GM23338 (cell line): ENCODE data around the gene CNTNAP2. TPM values are rescaled to one million over a fixed set of nuclear protein-coding genes. Genes with fewer than 3 reads are reported as not detected.

ENCODE experiments used
- ATAC-seq: fragments of 200-7000 bp; cut with Tn5 transposase; 3 replicates; pipeline ENCODE4 v1.9.1; 2020
- DNase-seq: peaks from one replicate; pipeline ENCODE4 v3.0.0-alpha.2; 2015; ENCODE audit warnings: low spot score
- H2AFZ ChIP-seq: fragments of 200-600 bp; sonication (generic); 2 replicates; pipeline ENCODE4 v1.8.0; 2016; ENCODE audit warnings: antibody characterized with exemption, mild to moderate bottlenecking, moderate library complexity
- H3F3A ChIP-seq: fragments of 200-600 bp; sonication (generic); replicated peaks from 2 replicates; pipeline ENCODE4 v1.8.0; 2017; ENCODE audit warnings: antibody characterized with exemption, mixed run types, low read depth
- H3K27ac ChIP-seq: fragments of 200-600 bp; sonication (generic); 2 replicates; pipeline ENCODE4 v1.6.1; 2016; ENCODE audit warnings: low read depth
- H3K27me3 ChIP-seq: fragments of 200-600 bp; sonication (generic); 2 replicates; pipeline ENCODE4 v1.8.0; 2016; ENCODE audit warnings: mild to moderate bottlenecking, mixed run types, moderate library complexity; ENCODE audit not compliant: insufficient read depth
- H3K36me3 ChIP-seq: fragments of 200-600 bp; sonication (generic); 2 replicates; pipeline ENCODE4 v1.8.0; 2016; ENCODE audit warnings: mild to moderate bottlenecking; ENCODE audit not compliant: insufficient read depth
- H3K4me1 ChIP-seq: fragments of 200-600 bp; sonication (generic); 2 replicates; pipeline ENCODE4 v1.8.0; 2016; ENCODE audit warnings: mild to moderate bottlenecking, moderate library complexity; ENCODE audit not compliant: insufficient read depth
- H3K4me2 ChIP-seq: fragments of 200-600 bp; sonication (generic); 2 replicates; pipeline ENCODE4 v1.7.1; 2017; ENCODE audit warnings: mixed run types
- H3K4me3 ChIP-seq: fragments of 200-600 bp; sonication (generic); 2 replicates; pipeline ENCODE4 v1.6.1; 2016; ENCODE audit warnings: mixed run types
- H3K79me2 ChIP-seq: fragments of 200-600 bp; sonication (generic); replicated peaks from 2 replicates; pipeline ENCODE4 v1.8.0; 2017; ENCODE audit warnings: mild to moderate bottlenecking; ENCODE audit not compliant: insufficient read depth
- H3K9me2 ChIP-seq: fragments of 200-600 bp; sonication (generic); 2 replicates; pipeline ENCODE4 v1.8.0; 2017; ENCODE audit not compliant: insufficient read depth
- H4K20me1 ChIP-seq: fragments of 200-600 bp; sonication (generic); replicated peaks from 2 replicates; pipeline ENCODE4 v1.8.0; 2017; ENCODE audit warnings: mild to moderate bottlenecking; ENCODE audit not compliant: insufficient read depth
- H3K27ac Mint-ChIP-seq: 2 replicates; pipeline ENCODE4 v1.8.0; 2020; ENCODE audit warnings: inconsistent platforms, mild to moderate bottlenecking, moderate library complexity, mixed read lengths
- H3K27me3 Mint-ChIP-seq: 3 replicates; pipeline ENCODE4 v1.8.0; 2022; ENCODE audit warnings: low read depth, mild to moderate bottlenecking, moderate library complexity, mixed read lengths, inconsistent platforms; ENCODE audit not compliant: insufficient read depth, poor library complexity
- H3K36me3 Mint-ChIP-seq: 3 replicates; pipeline ENCODE4 v1.8.0; 2021; ENCODE audit warnings: low read depth, mild to moderate bottlenecking, inconsistent platforms, moderate library complexity, mixed read lengths
- H3K4me1 Mint-ChIP-seq: 3 replicates; pipeline ENCODE4 v1.8.0; 2020; ENCODE audit warnings: mild to moderate bottlenecking, inconsistent platforms, mixed read lengths
- H3K4me3 Mint-ChIP-seq: 3 replicates; pipeline ENCODE4 v1.8.0; 2021; ENCODE audit warnings: moderate library complexity, mild to moderate bottlenecking, inconsistent platforms, mixed read lengths
- H3K9me3 Mint-ChIP-seq: 3 replicates; pipeline ENCODE4 v1.8.0; 2020; ENCODE audit warnings: moderate library complexity, mild to moderate bottlenecking, inconsistent platforms, mixed read lengths
- CREB1 ChIP-seq: fragments of 250-450 bp; sonication (Bioruptor Pico); IDR thresholded peaks from 2 replicates; pipeline ENCODE4 v1.5.0; 2020; ENCODE audit warnings: low read depth, mild to moderate bottlenecking, moderate library complexity
- EZH2phosphoT487 ChIP-seq: fragments of 200-600 bp; sonication (generic); IDR thresholded peaks from one replicate; pipeline ENCODE4 v1.8.1; 2018; ENCODE audit warnings: antibody characterized with exemption; ENCODE audit not compliant: unreplicated experiment
- JUNB ChIP-seq: IDR thresholded peaks from one replicate; pipeline ENCODE4 v1.6.1; 2016; ENCODE audit warnings: antibody characterized with exemption; ENCODE audit not compliant: unreplicated experiment
- NANOG ChIP-seq: IDR thresholded peaks from 2 replicates; pipeline ENCODE4 v1.6.1; 2016; ENCODE audit warnings: antibody characterized with exemption, borderline replicate concordance
- REST ChIP-seq: IDR thresholded peaks from one replicate; pipeline ENCODE4 v1.6.1; 2018; ENCODE audit warnings: antibody characterized with exemption; ENCODE audit not compliant: unreplicated experiment
- polyA plus RNA-seq: library from polyadenylated mRNA; unstranded; fragments of >200 nt; fragmentation: Nextera tagmentation; extraction: Ambion mirVana; gene quantifications from 2 replicates; pipeline ENCODE4 v1.2.1, GENCODE V29; 2016
- total RNA-seq: library from RNA; depleted of rRNA; stranded (reverse); fragments of >200 nt; shearing (Covaris generic); gene quantifications from 2 replicates; pipeline ENCODE4 v1.2.3, GENCODE V29; 2014
- TF ChIP-seq, protein P1 (sequence below), 2 experiments: fragments of 200-600 bp in 1 of 2; sonication (generic) in 1 of 2; conservative IDR thresholded peaks; 2 replicates each; pipeline versions ENCODE4 v1.5.1 to v1.6.1; 2016 to 2017; ENCODE audit warnings: antibody characterized with exemption in 2 of 2, low read depth in 2 of 2, mild to moderate bottlenecking in 2 of 2, moderate library complexity in 1 of 2
- TF ChIP-seq, protein P2 (sequence below): IDR thresholded peaks from 2 replicates; pipeline ENCODE4 v1.6.1; 2016; ENCODE audit warnings: antibody characterized with exemption

Gene CNTNAP2
- total and polyA plus RNA-seq, 2 experiments from 2014 or later, result 38.2 to 61.3 TPM

DNA sequence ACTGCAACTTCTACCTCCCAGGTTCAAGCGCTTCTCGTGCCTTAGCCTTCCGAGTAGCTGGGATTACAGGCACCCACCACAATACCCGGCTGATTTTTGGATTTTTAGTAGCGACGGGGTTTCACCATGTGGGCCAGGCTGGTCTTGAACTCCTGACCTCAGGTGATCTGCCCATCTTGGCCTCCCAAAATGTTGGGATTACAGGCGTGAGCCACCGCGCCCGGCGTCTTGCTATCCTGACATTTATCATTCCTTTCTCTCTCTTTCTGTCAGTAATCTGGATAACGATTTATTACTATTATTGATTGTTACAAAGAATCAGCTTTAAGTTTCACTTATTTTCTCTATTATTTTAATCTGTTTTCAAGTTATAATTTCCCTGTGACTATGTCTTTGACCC lies 548.4 kb downstream of the CNTNAP2 start (continued):
- no peak for TF ChIP-seq REST
- TF ChIP-seq CREB1 (CRISPR knock-in tag), result no peak
- TF ChIP-seq JUNB, result no peak

- Mint-ChIP-seq H3K36me3 (no peaks in the 10 kb centered on the region), H3K27me3 (no peaks in the 10 kb centered on the region), H3K9me3 (peaks cover 30% of the 10 kb centered on the region), H3K4me3 (no peak overlapping the region), H3K27ac (no peak overlapping the region), H3K4me1 (no peaks in the 10 kb centered on the region)
- H2AFZ ChIP-seq, result no peak overlapping the region
- H3K4me1 ChIP-seq, result no peaks in the 10 kb centered on the region
- ATAC-seq (no peak), DNase-seq (no peak)
- no peak overlapping the region for H3K27ac ChIP-seq
- H3K36me3 ChIP-seq, result 0 out of 2 replicates have a peak, but pooled peaks cover under 1% of the 10 kb centered on the region
- no peak overlapping the region for H3K4me3 ChIP-seq
- no peaks in the 10 kb centered on the region for H4K20me1 ChIP-seq
- H3K27me3 ChIP-seq, result no peaks in the 10 kb centered on the region
- TF ChIP-seq, protein P1, sequence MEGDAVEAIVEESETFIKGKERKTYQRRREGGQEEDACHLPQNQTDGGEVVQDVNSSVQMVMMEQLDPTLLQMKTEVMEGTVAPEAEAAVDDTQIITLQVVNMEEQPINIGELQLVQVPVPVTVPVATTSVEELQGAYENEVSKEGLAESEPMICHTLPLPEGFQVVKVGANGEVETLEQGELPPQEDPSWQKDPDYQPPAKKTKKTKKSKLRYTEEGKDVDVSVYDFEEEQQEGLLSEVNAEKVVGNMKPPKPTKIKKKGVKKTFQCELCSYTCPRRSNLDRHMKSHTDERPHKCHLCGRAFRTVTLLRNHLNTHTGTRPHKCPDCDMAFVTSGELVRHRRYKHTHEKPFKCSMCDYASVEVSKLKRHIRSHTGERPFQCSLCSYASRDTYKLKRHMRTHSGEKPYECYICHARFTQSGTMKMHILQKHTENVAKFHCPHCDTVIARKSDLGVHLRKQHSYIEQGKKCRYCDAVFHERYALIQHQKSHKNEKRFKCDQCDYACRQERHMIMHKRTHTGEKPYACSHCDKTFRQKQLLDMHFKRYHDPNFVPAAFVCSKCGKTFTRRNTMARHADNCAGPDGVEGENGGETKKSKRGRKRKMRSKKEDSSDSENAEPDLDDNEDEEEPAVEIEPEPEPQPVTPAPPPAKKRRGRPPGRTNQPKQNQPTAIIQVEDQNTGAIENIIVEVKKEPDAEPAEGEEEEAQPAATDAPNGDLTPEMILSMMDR (conservative IDR thresholded peaks at IDR 0.05; ENCODE audit: low read depth in 2 of 2), result peak in 1 of 2 experiments; percentile 16; a peak in 1 of 4 replicates
- TF ChIP-seq NANOG, result no peak
- H3K9me2 ChIP-seq, result no peaks in the 10 kb centered on the region
- no peaks in the 10 kb centered on the region for H3K79me2 ChIP-seq
- H3K4me2 ChIP-seq, result no peak overlapping the region
- H3F3A ChIP-seq, result no peaks in the 10 kb centered on the region
Observed at GRCh38 chr7:146670532-146670931, 553.9 kb downstream of the CNTNAP2 start.

GRCh38 chr7:146681487-146681886 lies 564.9 kb downstream of the CNTNAP2 start:
- Histone ChIP-seq H3K9me2 (no peaks in the 10 kb centered on the region), H3K36me3 (no peaks in the 10 kb centered on the region; the same call in 1 of the 2 replicates), H3K4me2 (no peak overlapping the region), H3K27me3 (no peaks in the 10 kb centered on the region), H3K4me3 (no peak overlapping the region), H3F3A (no peaks in the 10 kb centered on the region), H4K20me1 (no peaks in the 10 kb centered on the region), H3K27ac (no peak overlapping the region), H3K79me2 (no peaks in the 10 kb centered on the region), H3K4me1 (no peaks in the 10 kb centered on the region), H2AFZ (no peak overlapping the region)
- DNase-seq (no peak), ATAC-seq (no peak)
- Mint-ChIP-seq H3K9me3 (peaks cover 14% of the 10 kb centered on the region; the same call in 2 of the 3 replicates), H3K27ac (no peak overlapping the region), H3K27me3 (no peaks in the 10 kb centered on the region), H3K4me1 (no peaks in the 10 kb centered on the region; the same call in 2 of the 3 replicates), H3K4me3 (no peak overlapping the region), H3K36me3 (no peaks in the 10 kb centered on the region; the same call in 2 of the 3 replicates)
- no peak for TF ChIP-seq EZH2phosphoT487
- TF ChIP-seq, protein P2, sequence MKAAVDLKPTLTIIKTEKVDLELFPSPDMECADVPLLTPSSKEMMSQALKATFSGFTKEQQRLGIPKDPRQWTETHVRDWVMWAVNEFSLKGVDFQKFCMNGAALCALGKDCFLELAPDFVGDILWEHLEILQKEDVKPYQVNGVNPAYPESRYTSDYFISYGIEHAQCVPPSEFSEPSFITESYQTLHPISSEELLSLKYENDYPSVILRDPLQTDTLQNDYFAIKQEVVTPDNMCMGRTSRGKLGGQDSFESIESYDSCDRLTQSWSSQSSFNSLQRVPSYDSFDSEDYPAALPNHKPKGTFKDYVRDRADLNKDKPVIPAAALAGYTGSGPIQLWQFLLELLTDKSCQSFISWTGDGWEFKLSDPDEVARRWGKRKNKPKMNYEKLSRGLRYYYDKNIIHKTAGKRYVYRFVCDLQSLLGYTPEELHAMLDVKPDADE, result no peak
